MM.1S (cell line): ENCODE measurements around the gene ADAMTS4.

ENCODE experiments used
- CTCF ChIP-seq: fragments of 300-600 bp; sonication (generic); IDR thresholded peaks from 2 replicates; pipeline ENCODE4 v1.5.1; 2016; ENCODE audit warnings: antibody characterized with exemption, low read length, mixed read lengths
- EZH2phosphoT487 ChIP-seq: fragments of 300-600 bp; sonication (generic); IDR thresholded peaks from 2 replicates; pipeline ENCODE4 v1.6.1; 2018; ENCODE audit warnings: antibody characterized with exemption, low read length

GRCh38 chr1:161159087-161159912 is 39.6 kb downstream of the ADAMTS4 start, which contains the start of gene USP21:
- no peak for TF ChIP-seq EZH2phosphoT487
- peak; percentile 56 for TF ChIP-seq CTCF
